ENCODE results near the gene CA4. TPM values are rescaled to one million over a fixed set of nuclear protein-coding genes. Genes with fewer than 3 reads are reported as not detected.

CA4 gene
- total and polyA plus RNA-seq, 10 of the 15 experiments (the other 5 are each of a cell fraction or from before 2014, with no cell fraction given) = 0.13 to 0.31 TPM; not detected in 8

GRCh38 chr17:60157487-60158040, 7.8 kb downstream of the CA4 start:
- no peak overlapping the region for H3K9ac ChIP-seq (ENCODE audit: control insufficient read depth, insufficient read depth, low read length)
- BruUV-seq (replicated peaks) = no TSS peak

More at GRCh38 chr17:60157487-60158040, 7.8 kb downstream of the CA4 start:
- Histone ChIP-seq H3K4me2 (ENCODE audit: control insufficient read depth, insufficient read depth) (no peak overlapping the region), H3K27me3 (replicated peaks in 1 of 2; ENCODE audit: control insufficient read depth in 2 of 2, insufficient read depth in 2 of 2, low read length in 1 of 2) (no peaks in the 10 kb centered on the region), H3K36me3 (ENCODE audit: control insufficient read depth in 2 of 2, insufficient read depth in 2 of 2, low read length in 1 of 2) (no peaks in the 10 kb centered on the region), H3K79me2 (ENCODE audit: control insufficient read depth, insufficient read depth, low read length) (no peaks in the 10 kb centered on the region), H3K9me3 (replicated peaks; ENCODE audit: control insufficient read depth, insufficient read depth, low read length) (no peaks in the 10 kb centered on the region), H3K4me3 (no peak overlapping the region), H3K27ac (ENCODE audit: control insufficient read depth, insufficient read depth) (no peak overlapping the region), H2AFZ (ENCODE audit: control insufficient read depth, low read depth, low read length) (no peak overlapping the region), H4K20me1 (ENCODE audit: control insufficient read depth, insufficient read depth) (no peaks in the 10 kb centered on the region), H3K4me1 (ENCODE audit: control insufficient read depth, insufficient read depth, low read length) (peaks cover 5% of the 10 kb centered on the region)
- FAIRE-seq = no peak
- ChIA-PET CTCF (interaction anchor here (1.1 kb wide), 1 partner anchor 13 kb away, joined by 3 read pairs; no protein-coding TSS in a partner anchor), SMC1A (ENCODE audit: uncharacterized antibody, unreplicated experiment) (no interaction called here), POLR2A (no interaction called here), RAD21 (ENCODE audit: unreplicated experiment) (no interaction called here)
- ATAC-seq = no peak
- intact Hi-C loops (cut with micrococcal nuclease; ENCODE audit: unreplicated experiment) (no loop called here), in situ Hi-C loops (cut with MboI) (no loop called here)
- no peak for DNase-seq (ENCODE audit: low read depth, low spot score)
- no peak for TF ChIP-seq CBX3 (IDR thresholded peaks at IDR 0.05; ENCODE audit: borderline replicate concordance, low read depth)
- TF ChIP-seq BCL11A (IDR thresholded peaks at IDR 0.05; ENCODE audit: low read depth, low read length) = no peak
- no peak for TF ChIP-seq MTA2 (IDR thresholded peaks at IDR 0.05; ENCODE audit: low read depth)
- no peak for TF ChIP-seq POLR2AphosphoS5 (IDR thresholded peaks at IDR 0.05; ENCODE audit: low read length)
- no peak for TF ChIP-seq POLR2A (IDR thresholded peaks at IDR 0.05; ENCODE audit: low read depth, low read length)
- no peak for TF ChIP-seq BMI1 (IDR thresholded peaks at IDR 0.05; ENCODE audit: borderline replicate concordance)
- no peak for TF ChIP-seq LARP7 (IDR thresholded peaks at IDR 0.05)
- no peak for TF ChIP-seq WRNIP1 (IDR thresholded peaks at IDR 0.05; ENCODE audit: borderline replicate concordance, low read depth, low read length)
- no peak for TF ChIP-seq NFYA (IDR thresholded peaks at IDR 0.05; ENCODE audit: borderline replicate concordance, low read depth, low read length)
- TF ChIP-seq HCFC1 (IDR thresholded peaks at IDR 0.05; ENCODE audit: low read length) = no peak
- TF ChIP-seq NKRF (conservative IDR thresholded peaks at IDR 0.05) = no peak
- no peak for TF ChIP-seq HDAC2 (IDR thresholded peaks at IDR 0.05)
- TF ChIP-seq EGR1 (IDR thresholded peaks at IDR 0.05; ENCODE audit: borderline replicate concordance in 1 of 2, low read depth in 2 of 2, low read length in 2 of 2) = no peak
- no peak for TF ChIP-seq SMARCA5 (IDR thresholded peaks at IDR 0.05)
- WGBS (ENCODE audit: insufficient coverage, insufficient replicate concordance, low lambda C conversion rate, missing lambda C conversion rate) = 33% methylated on average over 18 of the region's 18 CpGs
